ENCODE measurements around the gene MRPL21. TPM values are rescaled to one million over a fixed set of nuclear protein-coding genes. Genes with fewer than 3 reads are reported as not detected.

The MRPL21 gene
- total RNA-seq, 2 experiments from 2014 or later, result 48.3 to 68.3 TPM

GRCh38 chr11:68900835-68901381 is 2.7 kb downstream of the MRPL21 start:
- Histone ChIP-seq H3K9me2 (ENCODE audit: insufficient read depth, low read length) (no peaks in the 10 kb centered on the region), H3K4me1 (ENCODE audit: insufficient read depth, low read length, poor library complexity, severe bottlenecking) (peaks cover 25% of the 10 kb centered on the region), H3K9me3 (ENCODE audit: low read length) (no peaks in the 10 kb centered on the region), H3K4me2 (ENCODE audit: low read length) (no peak overlapping the region), H3K79me2 (ENCODE audit: insufficient read depth, low read depth, low read length) (peaks cover 56% of the 10 kb centered on the region), H3K36me3 (ENCODE audit: insufficient read depth, low read length) (peaks cover 52% of the 10 kb centered on the region), H4K20me1 (ENCODE audit: insufficient read depth, low read length) (peaks cover 21% of the 10 kb centered on the region), H2AFZ (ENCODE audit: low read length) (no peak overlapping the region), H3K4me3 (ENCODE audit: low read depth, low read length, poor library complexity, severe bottlenecking) (no peak overlapping the region), H3K27ac (ENCODE audit: low read depth, low read length, poor library complexity, severe bottlenecking) (no peak overlapping the region)
- POLR2A ChIA-PET, result interaction anchor here (1.2 kb wide), 1 partner anchor 27 kb away, joined by 3 read pairs; no protein-coding TSS in a partner anchor
- TF ChIP-seq CTCF (conservative IDR thresholded peaks at IDR 0.05; ENCODE audit: low read length), result no peak
- no peak for DNase-seq (ENCODE audit: low spot score)
- intact Hi-C loops (cut with micrococcal nuclease; ENCODE audit: unreplicated experiment), result no loop called here
- BruUV-seq (replicated peaks), result no TSS peak
- CTCF ChIA-PET (ENCODE audit: unreplicated experiment), result no interaction called here

GRCh38 chr11:68897441-68897840 is 6.2 kb downstream of the MRPL21 start:
- Histone ChIP-seq H3K79me2 (ENCODE audit: insufficient read depth, low read depth, low read length) (peaks cover 25% of the 10 kb centered on the region), H3K4me1 (ENCODE audit: insufficient read depth, low read length, poor library complexity, severe bottlenecking) (peaks cover 8% of the 10 kb centered on the region), H3K36me3 (ENCODE audit: insufficient read depth, low read length) (peaks cover 86% of the 10 kb centered on the region), H3K27ac (ENCODE audit: low read depth, low read length, poor library complexity, severe bottlenecking) (no peak overlapping the region), H3K4me2 (ENCODE audit: low read length) (no peak overlapping the region), H4K20me1 (ENCODE audit: insufficient read depth, low read length) (peaks cover 11% of the 10 kb centered on the region), H3K4me3 (ENCODE audit: low read depth, low read length, poor library complexity, severe bottlenecking) (no peak overlapping the region), H3K9me3 (ENCODE audit: low read length) (no peaks in the 10 kb centered on the region), H3K9me2 (ENCODE audit: insufficient read depth, low read length) (no peaks in the 10 kb centered on the region), H2AFZ (ENCODE audit: low read length) (no peak overlapping the region)
- no peak for TF ChIP-seq CTCF (conservative IDR thresholded peaks at IDR 0.05; ENCODE audit: low read length)
- no peak for TF ChIP-seq EZH2phosphoT487 (IDR thresholded peaks at IDR 0.05; ENCODE audit: borderline replicate concordance, low read depth, low read length)
- DNase-seq (ENCODE audit: low spot score), result no peak
- ChIA-PET POLR2A (interaction anchor here (0.6 kb wide), 1 partner anchor 148 kb away, joined by 3 read pairs; no protein-coding TSS in a partner anchor), CTCF (ENCODE audit: unreplicated experiment) (no interaction called here)
- intact Hi-C loops (cut with micrococcal nuclease; ENCODE audit: unreplicated experiment), result no loop called here
- BruUV-seq (replicated peaks), result no TSS peak

GRCh38 chr11:68896171-68896959 is 7.3 kb downstream of the MRPL21 start:
- H4K20me1 ChIP-seq (ENCODE audit: insufficient read depth, low read length), result peaks cover 5% of the 10 kb centered on the region; the same call in 1 of the 2 replicates
- DNase-seq (ENCODE audit: low spot score), result no peak
- no TSS peak for BruUV-seq (replicated peaks)
- peaks cover 14% of the 10 kb centered on the region; the same call in 1 of the 2 replicates for H3K79me2 ChIP-seq (ENCODE audit: insufficient read depth, low read depth, low read length)
- TF ChIP-seq EZH2phosphoT487 (IDR thresholded peaks at IDR 0.05; ENCODE audit: borderline replicate concordance, low read depth, low read length) (no peak), CTCF (conservative IDR thresholded peaks at IDR 0.05; ENCODE audit: low read length) (no peak)
- H3K4me3 ChIP-seq (ENCODE audit: low read depth, low read length, poor library complexity, severe bottlenecking), result no peak overlapping the region
- H3K27ac ChIP-seq (ENCODE audit: low read depth, low read length, poor library complexity, severe bottlenecking), result no peak overlapping the region
- intact Hi-C loops (cut with micrococcal nuclease; ENCODE audit: unreplicated experiment), result no loop called here
- no peaks in the 10 kb centered on the region for H3K9me2 ChIP-seq (ENCODE audit: insufficient read depth, low read length)
- H3K4me1 ChIP-seq (ENCODE audit: insufficient read depth, low read length, poor library complexity, severe bottlenecking), result no peaks in the 10 kb centered on the region
- peaks cover 92% of the 10 kb centered on the region for H3K36me3 ChIP-seq (ENCODE audit: insufficient read depth, low read length)
- POLR2A ChIA-PET, result no interaction called here
- H2AFZ ChIP-seq (ENCODE audit: low read length), result no peak overlapping the region
- CTCF ChIA-PET (ENCODE audit: unreplicated experiment), result no interaction called here
- H3K9me3 ChIP-seq (ENCODE audit: low read length), result no peaks in the 10 kb centered on the region
- no peak overlapping the region for H3K4me2 ChIP-seq (ENCODE audit: low read length)
